SW 1271 (cell line): ENCODE measurements around the gene TMC5.
"Not testable (repeated sequence)": the region's sequence is repeated elsewhere in the genome, so short reads cannot be mapped to it uniquely, and the experiment has no call there.

Source experiments
- DNase-seq, 2 experiments: peaks; one replicate each; lab custom pipeline; 2025; lab: John Stamatoyannopoulos, UW

TMC5 gene

DNA sequence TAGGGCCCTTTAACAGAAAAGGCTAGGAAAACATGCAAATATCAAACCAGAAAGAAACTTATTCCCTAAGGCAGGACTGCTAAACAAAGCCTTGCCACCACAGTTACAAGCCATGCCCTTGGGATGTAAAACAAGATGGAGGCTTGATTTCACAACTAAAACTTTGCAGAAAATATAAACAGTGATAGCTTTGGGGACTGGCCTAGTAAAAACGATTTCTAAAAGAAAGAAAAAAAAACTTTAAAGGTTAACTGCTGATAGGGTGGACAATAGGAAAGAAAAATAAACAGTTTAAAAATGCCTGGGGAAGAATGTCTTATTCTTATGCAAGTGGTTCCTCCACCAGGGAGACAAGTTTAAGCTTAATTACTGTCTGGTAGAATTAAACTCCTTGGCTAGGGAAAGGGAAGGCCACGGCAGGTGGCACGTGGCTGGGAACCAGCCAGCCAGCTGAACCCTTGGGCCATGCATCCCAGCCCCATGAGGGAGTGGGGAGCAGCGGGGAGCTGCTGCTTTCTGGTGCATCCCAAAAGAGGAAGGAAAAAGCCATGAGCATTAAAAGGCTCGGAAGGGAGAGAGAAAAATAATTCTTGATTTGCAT is 10.7 kb upstream of the TMC5 start:
- DNase-seq, result no peak

DNA sequence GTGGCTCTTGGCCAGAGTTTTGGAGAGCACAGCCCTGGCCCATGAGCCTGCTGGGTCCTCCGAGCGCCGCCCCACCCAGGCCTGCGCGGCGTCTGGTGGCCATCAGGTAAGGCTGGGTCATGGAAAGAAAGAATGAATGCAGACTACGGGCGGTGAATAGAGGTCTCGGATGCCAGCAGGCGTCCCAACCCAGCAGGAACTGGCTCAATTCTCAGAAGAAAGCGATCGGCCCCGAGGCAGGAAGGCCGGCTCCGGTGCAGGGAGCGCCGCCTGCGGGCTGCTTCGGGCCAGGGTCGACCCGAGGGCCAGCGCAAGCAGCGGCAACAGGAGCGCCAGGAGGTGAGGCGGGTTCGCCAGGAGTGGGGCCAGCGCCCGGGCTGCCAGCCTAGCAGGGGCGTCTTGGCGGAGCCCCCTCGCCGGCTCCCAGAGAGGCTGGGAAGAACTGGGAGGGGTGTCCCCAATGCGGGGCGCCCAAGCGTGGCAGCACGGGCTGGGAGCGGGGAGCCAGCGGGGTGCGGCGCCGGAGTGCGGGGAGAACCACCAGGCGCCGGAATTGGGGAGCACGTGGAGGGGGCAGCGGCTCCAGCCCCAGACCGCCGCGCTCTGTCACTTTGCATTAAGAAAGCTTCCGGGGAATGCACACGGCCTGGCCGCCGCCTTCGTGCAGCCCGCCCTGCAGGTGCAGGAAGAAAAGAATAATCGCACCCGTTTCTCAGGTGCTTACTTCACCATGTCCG is 7.1 kb upstream of the TMC5 start:
- no peak for DNase-seq

DNA sequence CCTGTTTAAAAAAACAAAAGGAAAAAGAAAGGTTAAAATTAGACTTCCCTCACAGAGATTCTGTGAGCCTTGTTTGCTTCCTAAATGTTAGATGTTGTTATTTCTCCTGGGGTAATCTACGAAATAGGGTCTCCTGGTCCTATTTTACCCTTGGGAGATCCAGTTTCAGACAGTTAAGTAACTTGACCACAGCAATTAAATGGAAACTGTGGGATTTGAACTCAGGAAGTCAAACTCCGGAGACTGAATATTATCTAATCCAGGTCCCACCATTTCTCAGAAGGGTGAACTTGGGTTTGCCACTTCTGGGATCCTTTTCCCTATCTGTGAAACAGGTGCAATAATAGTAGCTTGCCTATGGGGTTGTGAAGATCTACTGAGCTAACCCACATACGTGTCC is 6.4 kb upstream of the TMC5 start:
- no peak for DNase-seq

- DNase-seq, result not testable (repeated sequence)
These were observed 5.6 kb upstream of the TMC5 start for GRCh38 chr16:19412055-19412454.

DNA sequence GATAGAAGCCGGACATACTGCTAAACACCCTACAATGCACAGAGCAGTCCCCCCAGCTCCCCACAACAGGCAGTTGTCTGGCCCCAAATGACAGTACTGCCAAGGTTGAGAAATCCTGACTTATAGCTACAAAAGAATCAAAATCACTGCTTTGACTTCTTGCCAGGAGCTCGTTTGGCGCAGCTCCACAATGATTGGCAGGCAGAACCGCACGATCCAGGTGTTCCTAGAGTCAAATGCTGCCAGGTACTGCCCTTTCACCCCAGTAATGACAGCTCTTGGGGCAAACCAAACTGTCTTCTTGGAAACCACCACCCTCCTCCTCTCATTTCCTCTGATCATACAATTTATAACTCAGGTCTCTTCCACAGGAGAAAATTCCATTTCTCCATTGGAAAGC is 2.2 kb upstream of the TMC5 start:
- no peak for DNase-seq

DNA sequence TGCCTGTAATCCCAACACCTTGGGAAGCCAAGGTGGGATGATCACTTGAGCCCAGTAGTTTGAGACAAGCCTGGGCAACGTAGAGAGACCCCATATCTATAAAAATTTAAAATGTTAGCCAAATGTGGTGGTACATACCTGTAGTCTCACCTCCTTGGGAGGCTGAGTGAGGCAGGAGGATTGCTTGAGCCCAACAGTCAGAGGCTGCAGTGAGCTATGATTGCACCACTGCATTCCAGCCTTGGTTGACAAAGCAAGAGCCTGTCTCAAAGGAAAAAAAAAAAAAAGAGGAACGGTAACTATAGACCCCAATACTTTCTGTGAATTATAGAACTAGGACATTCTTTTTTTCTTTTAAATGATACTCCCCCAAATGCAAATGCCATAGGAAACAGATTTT is 1.8 kb upstream of the TMC5 start:
- no peak for DNase-seq

- DNase-seq, result no peak
These were observed 517 bp downstream of the TMC5 start for GRCh38 chr16:19418200-19418599.

GRCh38 chr16:19419698-19420075 is 2.0 kb downstream of the TMC5 start:
- DNase-seq, result peak; percentile 10 to 69

- no peak for DNase-seq
These were observed 6.8 kb downstream of the TMC5 start for GRCh38 chr16:19424478-19424877.

DNA sequence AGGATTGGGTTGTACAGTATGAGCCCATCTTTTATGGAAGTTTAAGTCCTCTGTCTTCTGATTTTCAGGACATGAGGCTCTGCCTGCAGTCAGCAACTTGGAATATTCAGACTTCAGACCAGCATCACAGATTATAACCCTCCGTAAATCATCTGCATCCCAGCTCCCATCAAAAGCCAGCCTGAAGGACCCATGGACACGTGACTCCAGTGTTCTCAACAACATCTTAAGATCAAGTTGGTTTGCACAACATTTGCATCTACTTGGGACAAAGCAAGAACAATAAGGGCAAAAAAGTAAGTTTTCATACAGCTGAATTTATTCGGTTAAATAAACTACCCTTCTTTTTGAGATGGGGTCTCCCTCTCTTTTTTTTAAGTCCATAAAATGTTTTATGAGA is 12.7 kb downstream of the TMC5 start:
- no peak for DNase-seq

DNA sequence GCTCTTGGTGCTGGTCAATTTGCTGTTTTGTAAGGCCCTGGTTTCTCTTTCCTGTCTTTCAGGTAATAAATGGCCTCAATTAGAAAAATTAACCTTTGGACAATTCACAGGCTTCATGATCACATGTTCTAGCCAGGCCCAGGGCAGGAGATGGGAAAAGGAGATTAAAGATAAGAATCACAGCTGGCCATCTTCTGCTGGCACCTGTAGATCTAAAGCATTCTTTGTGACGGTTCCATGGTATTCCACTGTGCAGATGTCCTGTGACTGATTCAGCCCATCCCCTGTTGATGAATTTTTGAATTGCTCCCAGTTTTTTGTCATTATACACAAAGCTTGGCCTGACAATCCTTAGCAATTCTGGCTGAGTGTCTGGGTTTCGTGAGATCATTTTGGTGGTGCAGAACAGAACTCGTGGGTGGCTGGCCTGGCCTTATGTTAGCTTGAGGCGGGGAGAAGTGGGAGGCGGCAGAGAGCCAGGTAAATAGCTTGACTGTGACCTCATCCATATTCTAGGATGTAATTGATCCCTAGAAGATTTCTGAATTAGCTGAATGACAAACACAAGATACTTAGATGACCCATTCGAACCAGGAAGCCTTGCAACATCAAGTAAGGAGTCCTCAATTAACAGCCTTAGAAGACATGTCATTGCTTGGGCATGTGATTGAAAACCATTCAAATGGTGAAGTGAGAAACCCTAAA is 14.1 kb downstream of the TMC5 start:
- no peak for DNase-seq

GRCh38 chr16:19432429-19432828 is 14.7 kb downstream of the TMC5 start:
- DNase-seq, result no peak

DNA sequence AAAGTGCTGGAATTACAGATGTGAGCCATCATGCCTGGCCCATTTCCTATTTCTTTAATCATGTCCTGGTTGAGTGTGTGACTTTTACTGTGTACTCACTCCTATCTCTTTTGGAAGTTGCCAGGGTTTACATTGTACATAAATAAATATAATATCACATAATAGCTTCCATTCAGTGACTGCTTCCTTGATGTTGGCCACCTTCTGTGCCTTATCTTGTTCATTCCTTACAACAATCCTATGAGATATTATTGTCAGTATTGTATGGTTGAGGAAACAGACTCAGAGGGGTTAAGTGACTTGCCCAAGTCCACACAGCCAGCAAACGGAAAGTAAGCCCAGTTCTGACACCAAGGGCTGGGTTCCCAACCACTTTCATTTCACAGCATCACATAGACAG is 16.9 kb downstream of the TMC5 start:
- no peak for DNase-seq

DNA sequence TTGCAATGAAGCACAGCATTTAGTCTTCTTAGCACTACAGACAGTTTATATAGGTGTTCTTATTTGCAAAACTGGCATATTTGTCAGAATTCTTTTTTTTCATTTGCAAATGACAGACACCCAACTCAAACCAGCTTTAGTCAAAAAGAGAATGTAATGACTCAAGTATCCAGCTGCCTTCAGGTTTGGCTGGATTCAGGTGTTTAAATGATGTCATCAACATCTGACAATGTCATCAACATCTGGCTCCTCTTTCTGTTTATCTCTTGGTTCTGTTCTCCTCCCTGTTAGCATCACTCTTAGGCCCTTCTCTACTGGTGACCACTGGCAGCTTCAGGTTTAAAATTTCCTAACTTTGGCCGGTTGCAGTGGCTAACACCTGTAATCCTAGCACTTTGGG is 18.9 kb downstream of the TMC5 start:
- no peak for DNase-seq

GRCh38 chr16:19437280-19437679 is 19.6 kb downstream of the TMC5 start:
- DNase-seq, result no peak

- DNase-seq, result no peak
These were observed 21.1 kb downstream of the TMC5 start for GRCh38 chr16:19438739-19439138.

DNA sequence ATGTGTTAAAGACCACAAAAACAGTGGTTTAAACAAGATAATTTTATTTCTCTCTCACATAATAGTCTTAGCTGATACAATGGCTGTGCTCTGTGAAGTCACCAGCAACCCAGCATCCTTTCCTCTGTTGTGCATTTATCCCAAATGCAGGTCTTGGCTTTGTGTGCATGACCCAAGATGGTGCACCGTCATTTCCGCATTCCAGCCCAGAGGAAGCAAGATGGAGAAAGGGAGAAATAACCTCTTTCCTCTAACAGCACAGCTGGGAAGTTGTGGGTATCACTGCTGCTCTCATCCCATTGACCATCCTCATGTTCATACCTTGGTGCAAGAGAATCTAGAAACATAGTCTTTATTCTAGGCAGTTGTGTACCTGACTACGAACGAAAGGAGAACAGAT is 21.8 kb downstream of the TMC5 start:
- no peak for DNase-seq

DNA sequence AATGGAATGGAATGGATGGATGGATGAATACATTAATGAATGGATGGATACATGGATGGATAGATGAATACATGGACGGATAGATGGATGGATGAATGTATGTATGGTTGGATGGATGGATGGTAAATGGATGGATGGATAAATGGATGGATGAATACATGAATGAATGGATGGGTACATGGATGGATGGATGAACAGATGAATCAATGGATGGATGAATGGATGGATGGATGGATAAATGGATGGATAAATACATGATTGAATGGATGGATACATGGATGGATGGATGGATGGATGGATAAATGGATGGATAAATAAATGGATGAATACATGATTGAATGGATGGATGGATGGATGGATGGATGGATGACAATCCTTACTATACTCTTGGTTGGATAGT is 26.0 kb downstream of the TMC5 start:
- no peak for DNase-seq

- DNase-seq, result no peak
These were observed 28.7 kb downstream of the TMC5 start for GRCh38 chr16:19446300-19446846.

DNA sequence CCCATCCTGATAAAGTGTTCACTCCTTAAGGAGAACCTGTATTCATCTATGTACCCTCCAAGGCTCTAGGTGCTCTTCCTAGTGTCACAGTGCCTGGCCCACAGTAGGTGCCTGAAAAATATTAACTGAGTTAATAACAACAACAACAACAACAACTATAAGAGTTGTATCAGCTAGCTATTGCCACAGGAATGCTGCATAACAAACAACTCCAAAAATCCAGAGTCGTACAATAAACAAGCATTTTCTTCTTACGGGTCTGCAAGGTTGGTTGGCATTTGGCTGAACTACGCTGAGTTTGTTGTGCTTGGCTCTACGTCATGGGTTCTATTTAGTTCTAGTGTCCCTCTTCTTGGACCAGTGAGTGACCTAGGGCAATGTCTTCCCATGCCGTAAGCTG is 29.2 kb downstream of the TMC5 start:
- DNase-seq, result no peak

GRCh38 chr16:19450186-19450585 is 32.5 kb downstream of the TMC5 start:
- no peak for DNase-seq

DNA sequence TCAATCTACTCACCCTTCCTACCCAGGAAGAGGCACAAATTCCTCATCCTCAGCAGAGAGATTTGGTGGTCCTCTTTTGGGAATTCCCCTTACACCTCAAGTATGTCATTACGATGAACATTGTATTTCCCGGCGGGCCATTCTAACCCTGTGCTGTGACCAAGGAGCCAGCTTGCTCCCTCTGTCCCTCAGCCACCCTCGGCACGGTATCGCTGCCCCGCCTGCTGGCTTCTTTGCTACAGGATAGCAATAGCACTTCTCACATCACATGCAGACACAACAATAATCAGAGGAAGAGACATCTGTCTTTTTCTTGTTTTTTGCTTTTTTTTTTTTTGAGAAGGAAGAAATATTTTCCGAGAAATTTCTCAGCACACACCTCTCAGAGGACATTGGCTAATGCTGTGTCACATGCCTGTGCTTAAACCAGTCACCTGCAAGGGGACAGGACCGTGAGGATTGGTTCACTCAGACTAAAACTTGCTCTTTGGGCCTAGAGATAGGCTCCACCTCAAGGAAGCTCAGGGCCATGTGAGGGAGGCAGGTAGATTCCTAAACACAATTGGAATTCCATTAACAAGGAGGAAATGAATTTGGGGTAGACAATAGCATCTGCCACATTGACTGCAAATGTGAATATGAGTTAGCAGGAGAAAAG is 41.2 kb downstream of the TMC5 start:
- no peak for DNase-seq

GRCh38 chr16:19460397-19460796 is 42.7 kb downstream of the TMC5 start:
- no peak for DNase-seq
